Colonic mucosa (tissue), 4 donors: Measurements from ENCODE around the gene CCM2L. TPM values are rescaled to one million over a fixed set of nuclear protein-coding genes. Genes with fewer than 3 reads are reported as not detected.

Experiments
- DNase-seq: peaks from one replicate; pipeline ENCODE4 v3.0.0-alpha.2; 2020
- H3K27ac ChIP-seq: fragments of 200-600 bp; one replicate; pipeline ENCODE4 v1.8.0; 2021
- H3K27me3 ChIP-seq: fragments of 200-600 bp; one replicate; pipeline ENCODE4 v1.8.0; 2021
- H3K36me3 ChIP-seq: fragments of 200-600 bp; one replicate; pipeline ENCODE4 v1.8.0; 2021
- H3K4me1 ChIP-seq: fragments of 200-600 bp; one replicate; pipeline ENCODE4 v1.8.0; 2021; ENCODE audit warnings: mild to moderate bottlenecking
- H3K4me3 ChIP-seq: fragments of 200-600 bp; one replicate; pipeline ENCODE4 v1.8.0; 2021
- H3K9ac ChIP-seq, 2 donors: one replicate each; pipeline ENCODE4 v1.7.0; 2013; ENCODE audit warnings: control low read depth in 2 of 2, low read depth in 2 of 2, low read length in 2 of 2
- H3K9me3 ChIP-seq: fragments of 200-600 bp; one replicate; pipeline ENCODE4 v1.8.0; 2021
- intact Hi-C: fragments of 100-400 bp; cut with DNase I; formaldehyde crosslinking; loops from one replicate; pipeline ENCODE4 v1.14.1; 2022
- total RNA-seq, 2 donors: library from RNA; stranded (reverse); fragmentation: NEBNext Ultra II Directional in 1 of 2; extraction: Animal tissue kit (Norgen Biotek cat#: 25700) in 1 of 2; gene quantifications; one replicate each; pipeline ENCODE4 v1.2.1, GENCODE V29; 2021
- TF ChIP-seq, protein P1 (sequence below): fragments of 200-600 bp; IDR thresholded peaks from one replicate; pipeline ENCODE4 v1.8.0; 2022; ENCODE audit warnings: antibody characterized with exemption, mild to moderate bottlenecking
- donor health status: healthy.
- donor health status: DM: no; HTN: no; CAD: no.
- donor health status: DM: no; HTN: no; CAD: no.

Gene CCM2L
- total RNA-seq, 2 donors from 2014 or later = 1.1 to 1.2 TPM

DNA sequence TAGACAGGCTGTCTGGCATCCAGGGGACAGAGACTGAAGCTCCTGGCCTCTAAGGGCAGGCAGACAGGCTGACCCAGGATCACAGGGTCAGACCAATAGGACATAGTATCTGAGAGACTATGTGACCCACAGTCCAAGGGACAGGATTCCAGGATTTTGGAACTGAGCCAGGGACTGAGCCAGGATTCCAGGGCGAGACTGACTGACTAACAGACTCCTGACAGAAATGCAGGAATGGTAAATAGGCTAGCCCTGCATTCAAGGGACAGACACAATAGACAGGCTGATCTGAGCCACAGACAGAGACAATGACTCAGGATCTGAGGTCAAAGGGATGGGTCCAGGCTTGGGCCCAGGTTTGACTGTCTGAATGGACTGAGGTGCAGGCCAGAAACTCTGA, 22.5 kb upstream of the CCM2L start:
- TF ChIP-seq, protein P1, sequence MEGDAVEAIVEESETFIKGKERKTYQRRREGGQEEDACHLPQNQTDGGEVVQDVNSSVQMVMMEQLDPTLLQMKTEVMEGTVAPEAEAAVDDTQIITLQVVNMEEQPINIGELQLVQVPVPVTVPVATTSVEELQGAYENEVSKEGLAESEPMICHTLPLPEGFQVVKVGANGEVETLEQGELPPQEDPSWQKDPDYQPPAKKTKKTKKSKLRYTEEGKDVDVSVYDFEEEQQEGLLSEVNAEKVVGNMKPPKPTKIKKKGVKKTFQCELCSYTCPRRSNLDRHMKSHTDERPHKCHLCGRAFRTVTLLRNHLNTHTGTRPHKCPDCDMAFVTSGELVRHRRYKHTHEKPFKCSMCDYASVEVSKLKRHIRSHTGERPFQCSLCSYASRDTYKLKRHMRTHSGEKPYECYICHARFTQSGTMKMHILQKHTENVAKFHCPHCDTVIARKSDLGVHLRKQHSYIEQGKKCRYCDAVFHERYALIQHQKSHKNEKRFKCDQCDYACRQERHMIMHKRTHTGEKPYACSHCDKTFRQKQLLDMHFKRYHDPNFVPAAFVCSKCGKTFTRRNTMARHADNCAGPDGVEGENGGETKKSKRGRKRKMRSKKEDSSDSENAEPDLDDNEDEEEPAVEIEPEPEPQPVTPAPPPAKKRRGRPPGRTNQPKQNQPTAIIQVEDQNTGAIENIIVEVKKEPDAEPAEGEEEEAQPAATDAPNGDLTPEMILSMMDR = no peak
- H3K9ac ChIP-seq = no peak overlapping the region
- H3K4me3 ChIP-seq = no peak overlapping the region
- no peak for DNase-seq
- H3K36me3 ChIP-seq = no peaks in the 10 kb centered on the region
- H3K9me3 ChIP-seq = no peaks in the 10 kb centered on the region
- H3K27ac ChIP-seq = no peak overlapping the region
- H3K27me3 ChIP-seq = no peaks in the 10 kb centered on the region
- intact Hi-C loops = no loop called here
- H3K4me1 ChIP-seq = no peaks in the 10 kb centered on the region

DNA sequence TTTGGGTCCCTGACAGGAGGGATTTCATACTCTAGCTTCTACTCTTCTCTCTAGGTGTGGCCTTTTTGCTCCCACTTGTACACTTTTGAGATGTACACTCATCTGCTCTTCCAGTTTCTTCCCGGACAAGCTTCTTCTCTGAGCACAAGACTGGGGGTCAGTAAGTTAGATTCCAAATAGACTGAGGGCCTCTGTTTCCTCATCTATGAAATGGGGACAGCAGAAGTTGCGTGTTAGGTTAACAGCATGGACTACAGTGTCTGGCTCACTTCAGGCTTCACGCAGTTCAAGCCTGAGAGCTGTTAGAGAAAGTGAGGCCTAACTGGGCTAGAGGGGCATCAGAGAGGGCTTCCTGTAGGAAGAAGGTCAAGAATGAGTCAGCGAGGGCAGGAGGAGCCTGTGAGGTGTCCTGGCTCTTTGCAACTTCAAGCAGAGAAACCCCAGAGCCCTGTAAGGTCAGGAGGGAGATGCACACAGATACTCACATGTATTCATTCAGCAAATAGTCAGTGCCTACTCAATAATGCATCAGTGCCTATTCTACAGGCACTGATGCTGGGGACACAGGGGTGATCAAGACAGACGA, 21.7 kb upstream of the CCM2L start:
- TF ChIP-seq, protein P1 = no peak
- H3K9ac ChIP-seq = no peak overlapping the region
- H3K9me3 ChIP-seq = no peaks in the 10 kb centered on the region
- H3K36me3 ChIP-seq = no peaks in the 10 kb centered on the region
- no peaks in the 10 kb centered on the region for H3K27me3 ChIP-seq
- intact Hi-C loops = no loop called here
- DNase-seq = no peak
- H3K27ac ChIP-seq = no peak overlapping the region
- no peak overlapping the region for H3K4me3 ChIP-seq
- H3K4me1 ChIP-seq = no peaks in the 10 kb centered on the region

GRCh38 chr20:31989030-31989645, 21.1 kb upstream of the CCM2L start:
- Histone ChIP-seq H3K4me1 (no peaks in the 10 kb centered on the region), H3K27me3 (no peaks in the 10 kb centered on the region), H3K4me3 (no peak overlapping the region), H3K9me3 (no peaks in the 10 kb centered on the region), H3K9ac (no peak overlapping the region), H3K36me3 (no peaks in the 10 kb centered on the region), H3K27ac (no peak overlapping the region)
- TF ChIP-seq, protein P1 = no peak
- DNase-seq = no peak
- intact Hi-C loops = no loop called here

DNA sequence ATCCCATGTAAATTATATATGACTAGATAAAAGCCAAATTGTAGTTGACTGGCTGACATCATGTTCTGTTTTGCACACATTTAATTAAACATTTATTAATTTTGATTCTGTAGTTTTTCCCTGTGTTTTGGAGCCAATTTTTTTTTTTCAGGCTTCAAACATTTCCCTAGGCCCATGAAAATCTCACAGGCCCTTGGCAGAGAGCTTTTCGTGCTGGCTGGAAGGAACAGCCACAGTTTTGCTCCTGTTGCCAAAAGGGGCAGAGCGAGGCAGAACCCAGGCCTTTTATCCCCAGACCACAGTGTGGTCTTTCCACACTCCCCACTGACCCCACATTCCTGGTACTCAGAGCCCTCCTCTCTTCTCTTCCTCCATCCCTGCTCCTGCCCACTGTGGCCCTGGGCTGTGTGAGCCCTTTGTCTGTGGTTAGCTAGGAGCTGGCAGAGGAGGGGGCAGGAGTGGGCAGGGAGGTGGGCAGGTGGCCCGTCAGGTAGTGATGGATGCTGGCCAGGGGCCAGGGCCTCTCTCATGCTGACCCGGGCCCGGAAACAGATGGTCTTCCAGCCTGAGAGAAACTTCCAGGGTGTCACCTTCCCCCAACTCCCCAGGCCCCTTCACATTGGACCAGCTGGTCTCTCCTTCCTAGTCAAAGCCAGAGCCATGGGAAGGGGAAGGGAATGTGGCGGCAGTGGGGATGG, 19.4 kb upstream of the CCM2L start:
- Histone ChIP-seq H3K4me3 (no peak overlapping the region), H3K9ac (no peak overlapping the region), H3K4me1 (no peaks in the 10 kb centered on the region), H3K36me3 (no peaks in the 10 kb centered on the region), H3K27me3 (peaks cover 10% of the 10 kb centered on the region), H3K27ac (no peak overlapping the region), H3K9me3 (no peaks in the 10 kb centered on the region)
- intact Hi-C loops = no loop called here
- TF ChIP-seq, protein P1 = no peak
- no peak for DNase-seq

DNA sequence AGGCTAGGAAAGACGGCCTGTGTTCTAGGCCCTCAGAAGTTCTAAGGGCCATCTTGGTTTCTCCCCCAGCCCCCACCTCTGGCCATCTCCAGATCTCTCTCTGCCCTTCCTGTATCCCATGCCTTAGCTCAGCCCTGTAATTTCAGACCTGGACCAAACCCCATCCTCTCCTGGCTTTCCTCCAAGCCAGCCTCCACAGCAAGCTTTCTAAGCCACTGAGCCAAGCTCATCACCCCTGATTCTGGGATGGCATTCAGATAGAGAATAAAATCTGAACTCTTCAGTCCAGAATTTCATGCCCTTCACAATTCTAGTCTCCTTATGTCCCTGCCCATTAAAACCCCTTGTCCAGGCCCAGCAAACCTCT, 18.9 kb upstream of the CCM2L start:
- TF ChIP-seq, protein P1 = no peak
- DNase-seq = no peak
- peaks cover 10% of the 10 kb centered on the region for H3K27me3 ChIP-seq
- H3K36me3 ChIP-seq = no peaks in the 10 kb centered on the region
- no peak overlapping the region for H3K4me3 ChIP-seq
- intact Hi-C loops = no loop called here
- no peaks in the 10 kb centered on the region for H3K9me3 ChIP-seq
- no peaks in the 10 kb centered on the region for H3K4me1 ChIP-seq
- H3K9ac ChIP-seq = no peak overlapping the region
- no peak overlapping the region for H3K27ac ChIP-seq
